D721Med (cell line): Measurements from ENCODE around the gene ZDHHC19.
"Not testable (repeated sequence)": the region's sequence is repeated elsewhere in the genome, so short reads cannot be mapped to it uniquely, and the experiment has no call there.

Source experiments
- DNase-seq: peaks from one replicate; pipeline ENCODE4 v3.0.0; 2011; ENCODE audit warnings: low spot score; ENCODE audit not compliant: insufficient read length
- FAIRE-seq: peaks from 2 replicates; lab custom pipeline; 2011; peaks lifted over from hg19 to GRCh38; lab: Jason Lieb, UNC
- TF ChIP-seq, protein P1 (sequence below): IDR thresholded peaks from 2 replicates; pipeline ENCODE4 v1.5.1; 2012; ENCODE audit warnings: mild to moderate bottlenecking, control low read depth; ENCODE audit not compliant: insufficient read depth; ENCODE audit errors: missing control alignments

ZDHHC19 gene

DNA sequence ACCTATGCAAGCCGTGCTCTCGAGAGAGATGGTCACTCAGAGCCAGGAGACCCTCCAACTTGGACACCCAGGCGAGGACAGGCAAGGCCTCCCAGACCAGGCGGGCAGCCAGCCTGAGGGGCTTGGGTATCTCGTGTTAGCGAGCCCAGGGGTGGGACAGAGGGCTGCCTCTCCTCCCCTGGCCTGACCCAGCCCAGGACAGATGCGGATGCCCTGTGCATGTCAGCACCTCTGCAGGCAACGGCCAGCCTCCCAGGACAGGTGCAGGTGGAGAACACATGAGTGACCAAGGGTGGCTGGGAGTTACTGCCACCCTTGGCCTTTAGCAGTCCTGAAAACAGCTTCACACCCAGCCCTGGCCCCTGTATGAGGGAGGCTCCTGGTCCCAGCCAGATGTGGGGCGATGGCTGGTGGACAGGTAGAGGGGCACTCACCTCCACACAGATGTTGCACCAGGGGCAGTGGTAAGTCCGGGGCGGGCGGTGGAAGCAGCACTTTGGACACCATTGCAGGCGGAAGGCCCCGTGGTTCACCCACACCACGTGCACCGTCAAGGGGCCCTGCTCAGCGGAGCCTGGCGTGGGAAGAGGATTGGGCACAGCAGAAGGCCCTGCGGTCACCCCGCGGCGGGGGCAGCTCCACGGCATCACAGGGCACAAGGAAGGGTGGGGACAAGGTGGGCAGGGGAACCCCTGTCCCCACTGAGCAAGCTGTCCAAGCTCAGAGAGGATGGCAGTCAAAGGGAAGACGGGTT lies 2.1 kb downstream of the ZDHHC19 start:
- FAIRE-seq (no peak), DNase-seq (no peak)
- TF ChIP-seq, protein P1, sequence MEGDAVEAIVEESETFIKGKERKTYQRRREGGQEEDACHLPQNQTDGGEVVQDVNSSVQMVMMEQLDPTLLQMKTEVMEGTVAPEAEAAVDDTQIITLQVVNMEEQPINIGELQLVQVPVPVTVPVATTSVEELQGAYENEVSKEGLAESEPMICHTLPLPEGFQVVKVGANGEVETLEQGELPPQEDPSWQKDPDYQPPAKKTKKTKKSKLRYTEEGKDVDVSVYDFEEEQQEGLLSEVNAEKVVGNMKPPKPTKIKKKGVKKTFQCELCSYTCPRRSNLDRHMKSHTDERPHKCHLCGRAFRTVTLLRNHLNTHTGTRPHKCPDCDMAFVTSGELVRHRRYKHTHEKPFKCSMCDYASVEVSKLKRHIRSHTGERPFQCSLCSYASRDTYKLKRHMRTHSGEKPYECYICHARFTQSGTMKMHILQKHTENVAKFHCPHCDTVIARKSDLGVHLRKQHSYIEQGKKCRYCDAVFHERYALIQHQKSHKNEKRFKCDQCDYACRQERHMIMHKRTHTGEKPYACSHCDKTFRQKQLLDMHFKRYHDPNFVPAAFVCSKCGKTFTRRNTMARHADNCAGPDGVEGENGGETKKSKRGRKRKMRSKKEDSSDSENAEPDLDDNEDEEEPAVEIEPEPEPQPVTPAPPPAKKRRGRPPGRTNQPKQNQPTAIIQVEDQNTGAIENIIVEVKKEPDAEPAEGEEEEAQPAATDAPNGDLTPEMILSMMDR = no peak

DNA sequence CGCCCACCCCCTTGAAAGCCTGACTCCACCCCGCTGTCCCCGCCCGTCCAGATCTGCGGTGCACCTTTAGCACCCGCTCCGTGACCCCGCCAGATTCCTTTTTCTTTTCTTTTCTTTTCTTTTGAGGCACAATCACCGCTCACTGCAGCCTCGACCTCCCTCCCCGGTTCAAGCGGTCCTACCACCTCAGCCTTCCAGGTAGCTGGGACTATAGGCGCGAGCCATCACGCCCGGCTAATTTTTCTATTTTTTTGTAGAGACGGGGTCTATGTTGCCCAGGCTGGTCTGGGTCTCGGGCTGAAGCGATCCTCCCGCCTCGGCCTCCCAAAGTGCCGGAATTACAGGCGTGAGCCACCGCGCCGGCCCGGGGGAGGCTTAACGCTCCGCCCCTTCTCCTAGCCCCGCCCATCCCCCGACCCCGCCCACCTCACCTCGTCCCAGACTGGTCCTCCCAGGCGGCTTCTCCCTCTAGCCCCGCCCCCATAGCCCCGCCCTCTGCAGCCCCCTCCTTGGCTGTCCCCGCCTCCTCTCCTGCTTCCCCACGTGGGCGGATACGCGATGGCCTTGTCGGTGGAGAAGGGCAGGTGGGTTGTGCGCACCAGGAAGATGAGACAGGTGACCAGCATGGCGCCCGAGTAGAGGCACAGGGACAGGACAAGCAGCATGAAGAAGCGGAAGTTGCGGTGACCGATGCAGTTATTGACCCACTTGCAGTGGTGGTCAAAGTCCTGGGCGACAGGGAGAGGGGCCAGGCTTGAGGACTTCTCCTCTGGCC lies 3.2 kb downstream of the ZDHHC19 start:
- FAIRE-seq (no peak), DNase-seq (no peak)
- TF ChIP-seq, protein P1 = no peak

DNA sequence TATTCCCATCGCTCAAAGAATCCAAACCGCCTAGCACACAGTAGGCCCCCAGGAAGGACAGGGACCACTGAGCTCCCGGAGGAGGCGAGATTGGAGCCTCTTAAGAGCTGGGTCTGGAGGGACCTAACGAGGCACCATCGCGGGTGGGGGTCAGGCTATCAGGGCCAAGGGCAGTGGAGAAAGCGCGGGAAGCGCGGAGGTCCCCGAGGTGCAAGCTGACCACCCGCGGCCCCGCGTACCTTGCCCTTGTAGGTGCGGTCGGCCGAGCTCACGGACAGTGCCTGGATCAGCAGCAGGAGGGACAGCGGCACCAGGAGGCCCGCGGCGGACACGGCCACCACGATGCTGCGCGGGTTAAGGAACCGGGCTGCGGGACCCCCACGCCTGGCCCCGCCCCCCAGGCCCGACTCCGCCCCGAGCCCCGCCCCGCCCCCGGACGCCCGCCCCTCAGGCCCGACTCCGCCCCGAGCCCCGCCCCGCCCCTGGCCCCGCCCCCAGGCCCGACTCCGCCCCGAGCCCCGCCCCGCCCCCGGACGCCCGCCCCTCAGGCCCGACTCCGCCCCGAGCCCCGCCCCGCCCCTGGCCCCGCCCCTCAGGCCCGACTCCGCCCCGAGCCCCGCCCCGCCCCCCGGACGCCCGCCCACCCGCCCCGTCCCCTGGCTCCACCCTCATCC lies 3.9 kb downstream of the ZDHHC19 start:
- no peak for DNase-seq
- no peak for FAIRE-seq
- TF ChIP-seq, protein P1 = no peak

DNA sequence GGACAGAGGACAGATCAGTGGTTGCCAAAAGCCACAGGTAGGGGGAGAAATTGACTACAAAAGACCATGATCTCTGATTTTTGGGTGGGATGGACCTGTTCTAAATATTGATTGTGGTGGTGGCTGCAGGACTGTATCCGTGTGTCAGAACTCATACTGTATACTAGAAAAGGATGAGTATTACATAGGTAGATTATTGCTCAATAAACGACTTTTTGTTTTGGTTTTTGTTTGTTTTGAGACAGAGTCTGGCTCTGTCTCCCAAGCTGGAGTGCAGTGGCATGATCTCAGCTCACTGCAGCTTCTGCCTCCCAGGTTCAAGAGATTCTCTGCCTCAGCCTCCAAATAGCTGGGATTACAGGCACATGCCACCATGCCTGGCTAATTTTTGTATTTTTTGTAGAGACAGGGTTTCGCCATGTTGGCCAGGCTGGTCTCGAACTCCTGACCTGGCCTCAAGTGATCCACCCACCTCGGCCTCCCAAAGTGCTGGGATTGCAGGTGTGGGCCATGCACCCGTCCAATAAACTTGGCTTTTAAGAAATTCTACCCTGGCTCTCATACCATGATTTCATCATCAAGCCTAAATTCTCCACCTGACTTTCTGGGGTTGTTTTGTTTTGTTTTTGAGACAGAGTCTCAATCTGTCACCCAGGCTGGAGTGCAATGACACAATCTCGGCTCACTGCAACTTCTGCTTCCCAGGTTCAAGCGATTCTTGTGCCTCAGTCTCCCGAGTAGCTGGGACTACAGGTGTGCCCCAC lies 5.6 kb downstream of the ZDHHC19 start:
- FAIRE-seq = not testable (repeated sequence)

DNA sequence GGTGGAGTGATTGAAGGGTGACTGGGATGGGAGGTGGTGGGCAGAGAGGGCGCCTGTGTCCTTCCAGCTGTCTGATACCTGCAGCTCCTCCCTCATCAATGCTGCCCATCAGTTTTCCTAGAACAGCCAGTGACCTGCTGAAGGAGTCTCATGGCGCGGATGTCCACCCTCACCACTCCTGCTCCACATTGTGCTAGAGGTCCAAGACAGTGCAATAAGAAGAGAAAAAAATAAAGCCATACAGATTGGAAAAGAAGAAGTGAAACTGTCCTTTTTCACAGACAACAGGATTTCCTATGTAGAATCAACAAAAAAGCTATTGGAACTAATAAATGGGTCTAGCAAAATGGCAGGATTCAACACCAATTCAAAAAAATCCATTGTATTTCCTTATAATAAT lies 7.4 kb downstream of the ZDHHC19 start:
- TF ChIP-seq, protein P1 = no peak
- DNase-seq = no peak
- FAIRE-seq = no peak

More for the DNA sequence above, 5.6 kb downstream of the ZDHHC19 start:
- DNase-seq = not testable (repeated sequence)

DNA sequence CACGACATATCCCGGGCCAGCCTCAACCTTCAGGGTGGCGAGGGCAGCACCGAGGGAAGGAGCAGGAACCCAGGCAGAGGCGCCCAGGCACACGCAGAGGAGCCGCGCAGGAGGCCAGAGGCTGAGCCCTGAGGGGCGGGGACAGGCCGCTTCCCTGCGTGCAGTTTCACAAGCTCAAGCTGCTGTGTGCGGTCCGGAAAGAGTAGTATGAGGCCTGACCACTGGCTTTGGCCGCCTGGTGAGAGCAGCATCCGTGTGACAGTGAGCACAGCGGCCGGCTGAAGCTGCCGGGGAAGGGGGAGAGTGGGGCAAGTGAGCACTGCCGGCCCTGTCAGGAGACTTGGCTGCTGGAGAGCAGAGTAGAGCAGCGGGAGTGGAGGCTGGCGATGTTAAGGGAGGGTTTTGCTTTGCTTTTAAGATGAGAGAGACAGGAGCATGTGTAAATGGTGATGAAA lies 8.7 kb downstream of the ZDHHC19 start:
- DNase-seq (no peak), FAIRE-seq (no peak)

More for the DNA sequence above, 8.7 kb downstream of the ZDHHC19 start:
- TF ChIP-seq, protein P1 = no peak
